ENCODE measurements around the gene NDUFA13.

- no peak for TF ChIP-seq EZH2 (IDR thresholded peaks at IDR 0.05; ENCODE audit: borderline replicate concordance, insufficient read depth, low read length, poor library complexity, severe bottlenecking)
- TF ChIP-seq POLR2AphosphoS5 (IDR thresholded peaks at IDR 0.05): no peak
- TF ChIP-seq CTCF (IDR thresholded peaks at IDR 0.05; ENCODE audit: poor library complexity, severe bottlenecking): no peak
- TF ChIP-seq EP300 (conservative IDR thresholded peaks at IDR 0.05; ENCODE audit: poor library complexity, severe bottlenecking): no peak
- TF ChIP-seq REST (IDR thresholded peaks at IDR 0.05; ENCODE audit: borderline replicate concordance): no peak
- no peak for TF ChIP-seq SMC3 (conservative IDR thresholded peaks at IDR 0.05; ENCODE audit: poor library complexity)
- no peak for TF ChIP-seq RAD21 (conservative IDR thresholded peaks at IDR 0.05)
- no peak for TF ChIP-seq TAF1 (IDR thresholded peaks at IDR 0.05; ENCODE audit: low read depth)
- no peak for TF ChIP-seq MXI1 (conservative IDR thresholded peaks at IDR 0.05; ENCODE audit: poor library complexity, severe bottlenecking)
Measured at GRCh38 chr19:19527674-19528625, 11.9 kb downstream of the NDUFA13 start.
